ENCODE data around the gene EQTN. TPM values are rescaled to one million over a fixed set of nuclear protein-coding genes. Genes with fewer than 3 reads are reported as not detected.

Gene EQTN
- total and polyA plus RNA-seq, 10 of the 15 experiments (the other 5 are each of a cell fraction or from before 2014, with no cell fraction given), result not detected

- ChIA-PET POLR2A (no interaction called here), CTCF (interaction anchor here (0.9 to 1.9 kb wide), 6 partner anchors 7 to 249 kb away, joined by 3 to 10 read pairs (median 4); no protein-coding TSS in a partner anchor), SMC1A (ENCODE audit: uncharacterized antibody, unreplicated experiment) (interaction anchor here (0.9 to 1.5 kb wide), 2 partner anchors 11 to 248 kb away, joined by 3 to 6 read pairs; no protein-coding TSS in a partner anchor), RAD21 (ENCODE audit: unreplicated experiment) (no interaction called here)
- FAIRE-seq, result no peak
- no peaks in the 10 kb centered on the region for H3K36me3 ChIP-seq (ENCODE audit: control insufficient read depth in 2 of 2, insufficient read depth in 2 of 2, low read length in 1 of 2)
- H3K4me3 ChIP-seq, result no peak overlapping the region
- no peak for TF ChIP-seq RELA (IDR thresholded peaks at IDR 0.05; ENCODE audit: borderline replicate concordance, partially characterized antibody)
- TF ChIP-seq, protein P1, sequence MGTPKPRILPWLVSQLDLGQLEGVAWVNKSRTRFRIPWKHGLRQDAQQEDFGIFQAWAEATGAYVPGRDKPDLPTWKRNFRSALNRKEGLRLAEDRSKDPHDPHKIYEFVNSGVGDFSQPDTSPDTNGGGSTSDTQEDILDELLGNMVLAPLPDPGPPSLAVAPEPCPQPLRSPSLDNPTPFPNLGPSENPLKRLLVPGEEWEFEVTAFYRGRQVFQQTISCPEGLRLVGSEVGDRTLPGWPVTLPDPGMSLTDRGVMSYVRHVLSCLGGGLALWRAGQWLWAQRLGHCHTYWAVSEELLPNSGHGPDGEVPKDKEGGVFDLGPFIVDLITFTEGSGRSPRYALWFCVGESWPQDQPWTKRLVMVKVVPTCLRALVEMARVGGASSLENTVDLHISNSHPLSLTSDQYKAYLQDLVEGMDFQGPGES (IDR thresholded peaks at IDR 0.05), result no peak
- no peak for TF ChIP-seq NFYA (IDR thresholded peaks at IDR 0.05; ENCODE audit: borderline replicate concordance, low read depth, low read length)
- TF ChIP-seq, protein P2, sequence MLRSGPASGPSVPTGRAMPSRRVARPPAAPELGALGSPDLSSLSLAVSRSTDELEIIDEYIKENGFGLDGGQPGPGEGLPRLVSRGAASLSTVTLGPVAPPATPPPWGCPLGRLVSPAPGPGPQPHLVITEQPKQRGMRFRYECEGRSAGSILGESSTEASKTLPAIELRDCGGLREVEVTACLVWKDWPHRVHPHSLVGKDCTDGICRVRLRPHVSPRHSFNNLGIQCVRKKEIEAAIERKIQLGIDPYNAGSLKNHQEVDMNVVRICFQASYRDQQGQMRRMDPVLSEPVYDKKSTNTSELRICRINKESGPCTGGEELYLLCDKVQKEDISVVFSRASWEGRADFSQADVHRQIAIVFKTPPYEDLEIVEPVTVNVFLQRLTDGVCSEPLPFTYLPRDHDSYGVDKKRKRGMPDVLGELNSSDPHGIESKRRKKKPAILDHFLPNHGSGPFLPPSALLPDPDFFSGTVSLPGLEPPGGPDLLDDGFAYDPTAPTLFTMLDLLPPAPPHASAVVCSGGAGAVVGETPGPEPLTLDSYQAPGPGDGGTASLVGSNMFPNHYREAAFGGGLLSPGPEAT (IDR thresholded peaks at IDR 0.05; ENCODE audit: low read depth), result no peak
- TF ChIP-seq SMC3 (IDR thresholded peaks at IDR 0.05; ENCODE audit: borderline replicate concordance, low read length), result no peak
- TF ChIP-seq HDAC2 (IDR thresholded peaks at IDR 0.05), result no peak
- TF ChIP-seq, protein P3, sequence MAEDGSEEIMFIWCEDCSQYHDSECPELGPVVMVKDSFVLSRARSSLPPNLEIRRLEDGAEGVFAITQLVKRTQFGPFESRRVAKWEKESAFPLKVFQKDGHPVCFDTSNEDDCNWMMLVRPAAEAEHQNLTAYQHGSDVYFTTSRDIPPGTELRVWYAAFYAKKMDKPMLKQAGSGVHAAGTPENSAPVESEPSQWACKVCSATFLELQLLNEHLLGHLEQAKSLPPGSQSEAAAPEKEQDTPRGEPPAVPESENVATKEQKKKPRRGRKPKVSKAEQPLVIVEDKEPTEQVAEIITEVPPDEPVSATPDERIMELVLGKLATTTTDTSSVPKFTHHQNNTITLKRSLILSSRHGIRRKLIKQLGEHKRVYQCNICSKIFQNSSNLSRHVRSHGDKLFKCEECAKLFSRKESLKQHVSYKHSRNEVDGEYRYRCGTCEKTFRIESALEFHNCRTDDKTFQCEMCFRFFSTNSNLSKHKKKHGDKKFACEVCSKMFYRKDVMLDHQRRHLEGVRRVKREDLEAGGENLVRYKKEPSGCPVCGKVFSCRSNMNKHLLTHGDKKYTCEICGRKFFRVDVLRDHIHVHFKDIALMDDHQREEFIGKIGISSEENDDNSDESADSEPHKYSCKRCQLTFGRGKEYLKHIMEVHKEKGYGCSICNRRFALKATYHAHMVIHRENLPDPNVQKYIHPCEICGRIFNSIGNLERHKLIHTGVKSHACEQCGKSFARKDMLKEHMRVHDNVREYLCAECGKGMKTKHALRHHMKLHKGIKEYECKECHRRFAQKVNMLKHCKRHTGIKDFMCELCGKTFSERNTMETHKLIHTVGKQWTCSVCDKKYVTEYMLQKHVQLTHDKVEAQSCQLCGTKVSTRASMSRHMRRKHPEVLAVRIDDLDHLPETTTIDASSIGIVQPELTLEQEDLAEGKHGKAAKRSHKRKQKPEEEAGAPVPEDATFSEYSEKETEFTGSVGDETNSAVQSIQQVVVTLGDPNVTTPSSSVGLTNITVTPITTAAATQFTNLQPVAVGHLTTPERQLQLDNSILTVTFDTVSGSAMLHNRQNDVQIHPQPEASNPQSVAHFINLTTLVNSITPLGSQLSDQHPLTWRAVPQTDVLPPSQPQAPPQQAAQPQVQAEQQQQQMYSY (CRISPR knock-in tag; IDR thresholded peaks at IDR 0.05), result no peak
- H3K27me3 ChIP-seq (replicated peaks in 1 of 2; ENCODE audit: control insufficient read depth in 2 of 2, insufficient read depth in 2 of 2, low read length in 1 of 2), result no peaks in the 10 kb centered on the region; a peak in 1 of 4 replicates
- no TSS peak for BruUV-seq (replicated peaks)
- no peak overlapping the region for H3K27ac ChIP-seq (ENCODE audit: control insufficient read depth, insufficient read depth)
- H2AFZ ChIP-seq (ENCODE audit: control insufficient read depth, low read depth, low read length), result no peak overlapping the region
- H3K9ac ChIP-seq (ENCODE audit: control insufficient read depth, insufficient read depth, low read length), result no peak overlapping the region
- intact Hi-C loops (cut with micrococcal nuclease; ENCODE audit: unreplicated experiment) (no loop called here), in situ Hi-C loops (cut with MboI) (no loop called here)
- no peaks in the 10 kb centered on the region for H3K9me3 ChIP-seq (replicated peaks; ENCODE audit: control insufficient read depth, insufficient read depth, low read length)
- no peaks in the 10 kb centered on the region for H4K20me1 ChIP-seq (ENCODE audit: control insufficient read depth, insufficient read depth)
- no peak for ATAC-seq
- no peak for DNase-seq (ENCODE audit: low read depth, low spot score)
- no peaks in the 10 kb centered on the region for H3K79me2 ChIP-seq (ENCODE audit: control insufficient read depth, insufficient read depth, low read length)
- no peak overlapping the region for H3K4me2 ChIP-seq (ENCODE audit: control insufficient read depth, insufficient read depth)
- H3K4me1 ChIP-seq (ENCODE audit: control insufficient read depth, insufficient read depth, low read length), result no peaks in the 10 kb centered on the region
- WGBS (ENCODE audit: insufficient coverage, insufficient replicate concordance, low lambda C conversion rate, missing lambda C conversion rate), result 36% methylated on average over 16 of the region's 16 CpGs
These were observed 16.7 kb downstream of the EQTN start for GRCh38 chr9:27280249-27280648.
